Non-pigmented ciliary epithelial cell (primary cell): ENCODE results near the gene SLC34A1.
"Not testable (repeated sequence)": the region's sequence is repeated elsewhere in the genome, so short reads cannot be mapped to it uniquely, and the experiment has no call there.

Experiments used
- DNase-seq: peaks from one replicate; pipeline ENCODE4 v3.0.0-alpha.2; 2010; ENCODE audit warnings: low read depth

The SLC34A1 gene

GRCh38 chr5:177368869-177369644 is 15.2 kb upstream of the SLC34A1 start:
- no peak for DNase-seq

DNA sequence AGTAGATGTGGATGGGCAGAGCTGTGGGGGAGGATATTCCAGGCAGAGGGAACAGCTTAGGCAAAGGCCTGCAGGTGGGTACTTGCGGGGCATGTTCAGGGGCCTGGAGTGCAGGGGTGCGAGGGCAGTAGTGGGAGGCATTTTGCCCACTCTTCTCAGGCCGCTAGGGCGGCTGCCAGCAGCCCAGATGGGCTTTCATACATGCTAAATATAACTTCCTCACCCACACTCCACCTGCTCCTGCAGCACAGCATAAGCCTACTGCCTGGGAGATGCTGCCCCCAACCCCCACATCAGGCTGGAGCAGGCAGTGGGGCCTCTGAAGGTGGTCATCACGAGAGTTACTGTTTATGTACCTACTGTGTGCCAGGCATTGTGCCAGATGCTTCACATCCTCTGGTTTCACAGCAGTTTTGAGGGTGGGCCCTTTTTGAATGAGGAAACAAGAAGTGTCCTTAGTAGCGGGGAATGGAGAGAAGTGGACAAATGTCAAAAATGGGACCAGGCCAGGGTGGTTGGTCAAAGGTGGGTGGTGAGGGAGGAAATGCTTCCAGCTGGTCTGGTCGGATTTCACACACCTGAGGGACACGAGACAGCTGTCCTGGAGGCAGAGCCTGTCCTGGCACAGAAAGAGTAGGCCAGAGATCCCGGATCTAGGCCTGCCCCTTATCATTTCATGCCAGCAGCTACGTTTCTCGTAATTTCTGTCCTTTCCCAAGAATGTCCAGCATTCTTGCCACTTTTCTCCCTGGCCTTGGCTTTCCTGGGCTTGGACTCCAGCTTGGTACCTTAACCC is 14.4 kb upstream of the SLC34A1 start:
- DNase-seq = no peak

GRCh38 chr5:177370488-177371119 is 13.6 kb upstream of the SLC34A1 start:
- DNase-seq = peak; percentile 43

- no peak for DNase-seq
Observed at GRCh38 chr5:177371120-177372033, 12.9 kb upstream of the SLC34A1 start.

- no peak for DNase-seq
Observed at GRCh38 chr5:177372034-177372896, 12.0 kb upstream of the SLC34A1 start.

DNA sequence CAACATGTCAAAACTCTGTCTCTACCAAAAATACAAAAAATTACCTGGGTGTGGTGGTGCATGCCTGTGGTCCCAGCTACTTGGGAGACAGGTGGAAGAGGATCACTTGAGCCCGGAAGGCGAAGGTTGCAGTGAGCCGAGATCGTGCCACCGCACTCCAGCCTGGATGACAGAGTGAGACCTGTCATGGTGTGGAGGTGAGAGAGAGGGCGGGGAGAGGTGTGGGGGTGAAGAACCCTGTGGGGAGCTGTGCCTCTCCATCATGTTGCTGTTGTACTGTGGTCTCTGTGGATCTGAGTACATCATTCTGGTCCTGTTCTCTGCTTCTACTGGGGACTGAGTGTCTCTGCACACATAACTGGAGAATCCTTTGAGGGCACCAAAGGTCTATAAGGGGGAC is 11.3 kb upstream of the SLC34A1 start:
- DNase-seq = no peak

GRCh38 chr5:177373806-177374205 is 10.4 kb upstream of the SLC34A1 start:
- DNase-seq = no peak

GRCh38 chr5:177374211-177374610 is 10.0 kb upstream of the SLC34A1 start:
- no peak for DNase-seq

DNA sequence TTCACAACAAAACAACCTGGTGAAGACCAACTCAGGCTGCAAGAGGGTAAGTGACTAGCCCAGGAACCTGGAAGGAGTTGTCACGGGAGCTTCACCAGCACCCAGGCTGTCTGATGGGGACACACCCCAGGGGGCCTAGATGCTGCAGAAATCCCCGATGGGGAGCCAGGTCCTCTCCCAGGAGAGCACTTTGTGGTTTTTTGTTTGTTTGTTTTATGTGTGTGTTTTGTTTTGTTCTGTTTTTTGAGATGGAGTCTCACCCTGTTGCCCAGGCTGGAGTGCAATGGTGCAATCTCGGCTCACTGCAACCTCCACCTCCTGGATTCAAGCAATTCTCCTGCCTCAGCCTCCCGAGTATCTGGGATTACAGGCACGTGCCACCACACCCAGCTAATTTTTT is 8.7 kb upstream of the SLC34A1 start:
- DNase-seq = not testable (repeated sequence)

DNA sequence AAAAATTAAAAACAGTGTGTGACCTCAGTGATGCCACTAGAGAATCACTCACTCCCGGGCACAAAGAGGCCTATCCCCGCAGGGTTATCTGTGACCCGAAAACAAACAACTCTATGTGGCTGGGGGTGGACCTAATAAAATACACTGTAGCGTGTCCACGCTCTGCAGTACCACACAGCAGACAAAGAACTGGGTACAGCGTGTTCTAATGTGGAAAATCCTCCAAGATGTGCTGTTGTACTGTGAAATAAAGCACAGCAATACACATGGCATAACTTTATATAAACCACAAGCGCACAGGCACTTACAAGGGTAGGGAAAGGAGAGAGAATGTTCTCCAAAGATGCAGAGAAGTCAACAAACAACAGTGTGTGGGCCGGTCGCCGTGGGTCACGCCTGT is 8.1 kb upstream of the SLC34A1 start:
- DNase-seq = no peak

GRCh38 chr5:177377851-177378776 is 6.1 kb upstream of the SLC34A1 start:
- DNase-seq = no peak

- DNase-seq = peak; percentile 84
Observed at GRCh38 chr5:177378884-177379883, 5.0 kb upstream of the SLC34A1 start.

DNA sequence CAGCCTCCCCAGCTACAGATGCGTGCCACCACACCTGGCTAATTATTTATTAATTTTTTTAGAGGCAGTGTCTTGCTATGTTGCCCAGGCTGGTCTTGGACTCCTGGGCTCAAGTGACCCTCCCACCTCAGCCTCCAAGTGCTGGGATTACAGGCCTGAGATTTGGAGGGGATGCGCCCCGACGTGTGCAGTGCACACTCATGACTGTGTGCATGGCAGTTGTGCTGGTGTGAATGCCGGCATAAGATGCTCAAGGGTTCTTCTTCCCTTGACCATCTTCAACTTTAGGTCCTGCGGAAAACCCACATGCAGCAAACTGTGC is 3.5 kb upstream of the SLC34A1 start:
- DNase-seq = no peak

- DNase-seq = no peak
Observed at GRCh38 chr5:177382423-177383029, 1.7 kb upstream of the SLC34A1 start.

DNA sequence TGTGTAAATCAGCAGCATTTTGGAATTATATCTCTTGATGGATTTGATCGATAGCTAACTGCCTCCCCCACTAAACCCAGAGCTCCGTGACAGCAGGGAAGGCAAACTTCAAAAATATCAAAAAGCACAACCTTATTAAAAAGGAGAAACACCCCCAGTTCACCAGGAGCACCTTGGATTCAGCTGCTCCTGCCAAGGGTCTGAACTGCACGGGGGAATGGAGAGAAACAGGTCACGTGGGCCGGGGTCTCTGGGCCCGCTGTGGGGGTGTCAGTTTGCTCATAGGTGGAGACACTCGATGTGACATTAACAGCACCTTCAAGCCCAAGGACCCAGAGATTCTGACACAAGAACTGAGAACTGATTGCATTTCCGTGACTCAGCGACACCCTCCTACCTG is 1.1 kb upstream of the SLC34A1 start:
- no peak for DNase-seq

DNA sequence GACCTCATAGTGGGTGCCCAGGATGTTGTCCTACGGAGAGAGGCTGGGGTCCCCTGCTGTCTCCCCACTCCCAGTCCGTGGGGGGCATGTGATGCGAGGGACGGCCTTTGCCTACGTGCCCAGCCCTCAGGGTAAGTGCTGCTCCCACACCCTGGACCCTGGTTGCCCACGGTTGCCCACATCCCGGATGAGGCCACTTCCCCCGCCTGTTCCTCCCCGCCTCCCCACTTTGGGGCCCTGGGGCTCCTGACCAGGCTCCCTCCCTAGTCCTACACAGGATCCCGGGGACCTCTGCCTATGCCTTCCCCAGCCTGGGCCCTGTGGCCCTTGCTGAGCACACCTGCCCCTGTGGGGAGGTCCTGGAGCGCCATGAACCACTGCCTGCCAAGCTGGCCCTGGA is 1.5 kb downstream of the SLC34A1 start:
- no peak for DNase-seq

- no peak for DNase-seq
Observed at GRCh38 chr5:177386542-177386941, 2.3 kb downstream of the SLC34A1 start.

- no peak for DNase-seq
Observed at GRCh38 chr5:177387405-177387804, 3.2 kb downstream of the SLC34A1 start.
